UCSD-AML1 (cell line): Measurements from ENCODE around the gene GCAT.
A peak's percentile ranks its signal among the peaks of the same experiment; 100 is the strongest.

Experiments
- DNase-seq: peaks from one replicate; lab custom pipeline; 2025; ENCODE audit not compliant: unreplicated experiment; lab: John Stamatoyannopoulos, UW

Gene GCAT

GRCh38 chr22:37832022-37832857, 24.5 kb downstream of the GCAT start:
- DNase-seq: no peak

- DNase-seq: no peak
Measured at GRCh38 chr22:37842015-37842793, 34.5 kb downstream of the GCAT start.

DNA sequence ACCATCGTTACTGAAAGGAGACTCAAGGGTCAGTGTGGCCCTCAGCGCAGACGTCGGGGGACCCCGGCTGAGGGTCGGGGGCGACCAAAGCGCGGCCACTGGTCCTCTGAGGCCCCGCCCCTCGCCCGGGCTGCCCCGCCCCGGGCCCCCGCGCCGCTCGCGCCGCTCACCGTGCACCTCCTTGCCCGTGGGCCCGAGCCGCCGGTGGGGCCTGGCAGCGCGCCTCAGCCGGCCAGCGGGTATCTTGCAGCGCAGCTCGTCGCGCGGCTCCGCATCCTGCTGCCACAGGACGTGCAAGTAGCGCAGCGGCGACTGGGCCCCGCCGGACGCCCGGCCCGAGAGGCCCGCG, 36.0 kb downstream of the GCAT start:
- DNase-seq: no peak

- DNase-seq: no peak
Measured at GRCh38 chr22:37844904-37845329, 37.2 kb downstream of the GCAT start.

DNA sequence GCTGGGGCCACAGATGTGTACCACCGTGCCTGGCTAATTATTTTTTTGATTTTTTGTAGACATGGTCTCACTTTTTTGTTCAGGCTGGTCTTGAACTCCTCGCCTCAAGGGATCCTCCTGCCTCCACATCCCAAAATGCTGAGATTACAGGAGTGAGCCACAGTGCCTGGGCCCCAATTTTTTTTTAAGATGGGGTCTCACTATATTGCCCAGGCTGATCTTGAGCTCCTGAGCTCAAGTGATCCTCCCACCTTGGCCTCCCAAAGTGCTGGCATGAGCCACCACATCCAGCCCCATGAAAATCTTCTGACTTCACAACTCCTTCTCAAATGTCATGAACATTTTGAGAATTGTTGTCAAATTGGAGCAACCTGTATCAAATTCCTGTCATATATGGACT, 38.7 kb downstream of the GCAT start:
- DNase-seq: no peak

DNA sequence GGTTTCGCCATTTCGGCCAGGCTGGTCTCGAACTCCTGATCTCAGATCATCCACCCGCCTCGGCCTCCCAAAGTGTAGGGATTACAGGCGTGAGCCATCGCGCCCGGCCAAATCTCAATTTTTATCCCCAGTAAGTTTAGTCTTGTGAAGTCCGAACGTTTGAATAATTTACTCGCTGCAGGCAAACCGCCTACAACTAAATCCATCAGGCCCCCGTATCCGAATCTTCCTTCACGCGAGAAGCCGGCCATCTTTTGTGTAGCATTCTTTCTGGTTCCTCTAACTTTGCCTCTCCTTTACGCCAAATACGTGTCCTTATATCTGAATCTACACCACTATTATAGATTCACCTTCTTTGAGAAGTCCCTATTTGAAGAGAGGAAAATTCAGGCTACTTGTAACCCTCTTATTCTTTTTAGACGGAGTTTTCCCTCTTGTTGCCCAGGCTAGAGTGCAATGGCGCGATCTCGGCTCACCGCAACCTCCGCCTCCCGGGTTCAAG, 40.9 kb downstream of the GCAT start:
- DNase-seq: no peak

DNA sequence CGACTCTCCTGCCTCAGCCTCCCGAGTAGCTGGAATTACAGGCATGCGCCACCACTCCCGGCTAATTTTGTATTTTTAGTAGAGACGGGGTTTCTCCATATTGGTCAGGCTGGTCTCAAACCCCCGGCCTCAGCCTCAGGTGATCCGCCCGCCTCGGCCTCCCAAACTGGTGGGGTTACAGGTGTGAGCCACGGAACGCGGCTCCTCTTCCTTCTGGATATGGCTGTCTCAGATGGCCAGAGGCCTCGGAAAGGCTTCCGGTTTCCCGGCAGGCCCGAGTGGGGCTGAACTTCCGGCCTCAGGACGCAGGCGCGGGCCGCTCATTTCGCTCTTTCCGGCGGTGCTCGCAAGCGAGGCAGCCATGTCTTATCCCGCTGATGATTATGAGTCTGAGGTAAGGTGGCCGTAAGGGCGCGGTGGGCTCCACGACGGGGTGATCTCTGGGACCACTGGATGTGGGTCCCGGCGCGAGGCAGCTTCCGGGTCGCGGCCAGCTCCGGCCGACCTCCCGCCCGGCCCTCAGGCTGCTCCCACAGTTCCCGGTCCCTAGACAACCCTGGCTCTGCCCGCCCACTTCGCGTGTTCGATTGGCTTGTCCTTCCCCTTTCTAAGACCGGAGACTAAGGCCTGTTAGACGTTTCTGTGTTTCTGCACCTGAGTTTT, 41.5 kb downstream of the GCAT start, which contains the start of gene EIF3L:
EIF3L (plus strand) TSS at position 331 of the 663 bp plus-strand sequence; CDS start at position 362, 31 bp downstream.
- peak; percentile 91 for DNase-seq

GRCh38 chr22:37850801-37851200, 43.1 kb downstream of the GCAT start:
- DNase-seq: no peak

DNA sequence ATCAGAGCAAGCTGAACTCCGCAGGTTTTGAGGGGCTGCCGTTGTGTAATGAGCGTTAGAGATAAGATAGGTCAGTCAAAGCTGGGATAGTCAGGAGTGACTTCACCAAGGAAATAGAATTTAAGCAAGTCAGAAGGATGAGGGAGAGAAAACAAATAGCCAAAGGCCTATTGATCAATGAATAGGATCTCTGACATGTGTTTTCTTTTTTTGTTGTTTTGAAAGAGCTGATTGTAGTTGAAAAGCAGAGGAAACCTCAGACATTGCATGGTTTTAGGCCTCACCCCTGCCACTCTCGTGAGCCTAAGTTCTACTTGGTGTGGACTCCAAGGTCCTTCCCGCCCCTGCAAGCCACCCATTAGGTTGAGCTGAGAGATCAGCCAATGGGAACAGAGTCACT, 44.7 kb downstream of the GCAT start:
- DNase-seq: no peak

DNA sequence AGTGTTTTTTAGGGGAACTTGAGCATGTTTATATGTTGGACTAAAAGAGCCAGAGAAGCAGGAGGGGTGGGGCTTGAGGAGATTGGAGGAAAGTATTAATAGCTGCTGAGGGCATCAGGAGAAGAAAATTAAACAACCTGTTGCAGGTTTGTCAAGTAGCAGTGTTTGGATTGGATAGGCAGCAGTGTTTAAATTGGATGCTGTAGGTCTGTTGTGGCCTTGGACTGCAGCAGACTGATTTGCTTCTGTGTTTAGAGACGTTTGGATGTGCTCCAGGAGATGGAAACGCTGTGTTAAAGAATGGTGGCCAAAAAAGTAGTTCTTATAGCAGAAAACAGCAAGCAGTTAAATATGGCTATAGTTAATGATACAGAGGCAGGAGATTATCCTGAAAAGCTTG, 47.2 kb downstream of the GCAT start:
- no peak for DNase-seq

DNA sequence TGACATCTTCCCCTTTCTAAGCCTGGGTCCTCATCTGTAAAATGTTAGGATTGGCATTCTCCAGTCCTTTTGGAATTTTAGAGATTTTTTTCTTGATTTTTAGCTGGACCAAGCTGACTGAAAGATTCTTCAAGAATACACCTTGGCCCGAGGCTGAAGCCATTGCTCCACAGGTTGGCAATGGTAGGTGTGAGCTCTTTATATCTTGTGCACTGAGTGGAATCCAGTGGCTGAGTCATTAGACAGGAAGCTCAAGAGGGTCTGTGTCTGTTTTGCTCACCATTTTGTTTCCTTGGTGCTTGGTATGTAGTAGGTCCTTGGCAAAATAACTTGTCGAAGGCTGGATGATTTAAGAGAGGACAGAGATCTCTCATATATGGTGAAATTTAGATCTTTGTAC, 47.7 kb downstream of the GCAT start:
- DNase-seq: no peak

GRCh38 chr22:37860796-37861421, 53.2 kb downstream of the GCAT start:
- no peak for DNase-seq

DNA sequence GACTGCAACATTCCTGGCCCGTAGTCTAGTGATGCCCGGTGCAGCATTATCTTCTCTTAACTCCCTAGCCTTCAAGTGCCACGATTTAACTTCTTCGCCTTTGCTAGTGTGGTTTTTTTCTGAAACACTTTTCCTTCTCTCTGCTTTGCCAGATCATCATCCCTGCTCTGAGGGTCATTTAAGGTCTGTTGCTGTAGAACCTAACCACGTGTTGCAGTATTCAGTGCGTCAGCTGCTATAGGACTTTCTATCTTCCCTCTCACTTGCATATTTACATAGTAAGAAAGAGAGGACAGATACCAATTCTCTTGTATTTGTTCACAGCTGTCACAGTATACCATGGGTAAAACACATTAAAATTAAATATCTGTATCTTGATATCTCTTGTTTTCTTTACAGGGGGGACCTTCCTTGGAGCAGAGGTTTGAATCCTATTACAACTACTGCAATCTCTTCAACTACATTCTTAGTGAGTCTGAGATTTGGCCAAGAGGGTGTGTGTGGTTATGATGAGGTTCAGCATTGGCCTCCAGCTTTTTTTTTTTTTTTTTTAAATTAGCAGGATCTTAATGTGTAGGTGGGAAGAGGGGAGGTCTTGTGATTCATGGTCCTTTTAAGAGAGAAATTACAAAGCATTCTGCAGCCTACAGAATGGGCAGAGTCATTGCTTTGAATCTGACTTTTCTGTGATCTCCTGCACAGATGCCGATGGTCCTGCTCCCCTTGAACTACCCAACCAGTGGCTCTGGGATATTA, 55.0 kb downstream of the GCAT start:
- no peak for DNase-seq

DNA sequence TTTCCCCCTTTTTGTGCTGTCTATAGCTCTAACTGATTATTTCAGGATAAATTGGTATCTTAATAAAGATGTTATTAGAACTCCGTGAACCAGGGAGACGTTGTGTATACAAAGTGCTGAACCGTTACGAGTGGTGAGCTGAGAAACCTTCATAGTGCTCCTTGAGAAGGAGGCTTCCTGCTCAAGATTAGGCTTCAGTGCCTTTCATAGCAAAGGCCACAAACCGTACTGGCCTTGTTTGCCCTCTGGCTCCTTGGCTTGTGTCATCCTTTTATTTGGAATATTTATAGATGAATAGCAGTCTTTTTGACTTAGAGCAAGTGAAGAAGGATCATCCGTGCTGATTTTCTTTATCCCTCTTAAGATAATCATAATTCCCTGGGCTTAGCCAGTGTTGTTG, 57.8 kb downstream of the GCAT start:
- DNase-seq: no peak
